Erythroblast (primary cell): Measurements from ENCODE around the gene ETS1.

Source experiments
- GATA1 ChIP-seq: IDR thresholded peaks from 2 replicates; pipeline ENCODE4 v1.6.1; 2011; ENCODE audit warnings: low read depth, mild to moderate bottlenecking, control low read depth, low read length, moderate library complexity
- POLR2A ChIP-seq: IDR thresholded peaks from 2 replicates; pipeline ENCODE4 v1.6.1; 2011; ENCODE audit warnings: mild to moderate bottlenecking, low read length

GRCh38 chr11:128434818-128435217 is 152.5 kb downstream of the ETS1 start:
- TF ChIP-seq POLR2A (no peak), GATA1 (no peak)
